ENCODE results near the gene ABHD17C. TPM values are rescaled to one million over a fixed set of nuclear protein-coding genes. Genes with fewer than 3 reads are reported as not detected.

Gene ABHD17C
- total and polyA plus RNA-seq, 2 of the 8 experiments (the other 6 are each of a cell fraction or from before 2014, with no cell fraction given): 20.2 to 29.8 TPM

- H3K23me2 ChIP-seq (ENCODE audit: low read depth, low read length): no peaks in the 10 kb centered on the region
- H3K9ac ChIP-seq (replicated peaks in 1 of 4; ENCODE audit: extremely low read depth in 1 of 4, low read depth in 3 of 4, low read length in 3 of 4): no peak overlapping the region
- no peak for FAIRE-seq
- H2BK20ac ChIP-seq (ENCODE audit: low read length): no peak overlapping the region
- POLR2A ChIA-PET (ENCODE audit: partially characterized antibody): interaction anchor here (0.6 to 1.5 kb wide), 2 partner anchors 15 to 287 kb away, joined by 3 to 4 read pairs; no protein-coding TSS in a partner anchor
- peaks cover 0 to 2% (median 0%) of the 10 kb centered on the region in 4 experiments; a peak in 1 of 7 replicates for H3K27me3 ChIP-seq (replicated peaks in 1 of 4; ENCODE audit: control insufficient read depth in 3 of 4, extremely low read depth in 1 of 4, insufficient read depth in 3 of 4, low read length in 3 of 4)
- no peak overlapping the region for H4K91ac ChIP-seq (replicated peaks; ENCODE audit: insufficient read length, low read length)
- H3K23ac ChIP-seq (ENCODE audit: insufficient read length): no peak overlapping the region
- H2BK12ac ChIP-seq (ENCODE audit: low read depth, low read length): no peak overlapping the region
- no peaks in the 10 kb centered on the region for H4K20me1 ChIP-seq (replicated peaks in 1 of 2; ENCODE audit: control insufficient read depth in 1 of 2, insufficient read depth in 2 of 2, low read length in 2 of 2)
- H4K5ac ChIP-seq (ENCODE audit: insufficient read length, low read depth, low read length): no peak overlapping the region
- H2BK120ac ChIP-seq (replicated peaks; ENCODE audit: low read depth, low read length): no peak overlapping the region
- H2BK5ac ChIP-seq (ENCODE audit: low read depth, low read length): no peak overlapping the region
- H3K4me2 ChIP-seq (ENCODE audit: insufficient read depth in 1 of 2, low read depth in 2 of 2, low read length in 2 of 2): no peak overlapping the region
- no peak overlapping the region for H3K27ac ChIP-seq (ENCODE audit: low read depth, low read length)
- CTCF ChIA-PET (ENCODE audit: partially characterized antibody): interaction anchor here (0.6 to 1.6 kb wide), 5 partner anchors 11 to 1561 kb away, joined by 3 to 5 read pairs (median 3); no protein-coding TSS in a partner anchor
- H2BK15ac ChIP-seq (ENCODE audit: low read length): no peak overlapping the region
- no peak overlapping the region for H3K56ac ChIP-seq (replicated peaks; ENCODE audit: insufficient read length, low read depth, low read length)
- H3K4me1 ChIP-seq (replicated peaks in 1 of 4; ENCODE audit: control insufficient read depth in 3 of 4, insufficient read depth in 4 of 4, low read length in 3 of 4): peaks cover 0 to 2% (median under 1%) of the 10 kb centered on the region in 4 experiments; a peak in 1 of 7 replicates
- H4K8ac ChIP-seq (ENCODE audit: extremely low read depth, insufficient read depth, low read length): no peak overlapping the region
- H3K36me3 ChIP-seq (ENCODE audit: control insufficient read depth in 2 of 4, insufficient read depth in 4 of 4, low read length in 3 of 4): no peaks in the 10 kb centered on the region
- H3K18ac ChIP-seq (ENCODE audit: extremely low read depth, low read length): no peak overlapping the region
- no peak overlapping the region for H3K4ac ChIP-seq (replicated peaks; ENCODE audit: insufficient read length, low read depth, low read length)
- no peak overlapping the region for H3K4me3 ChIP-seq (ENCODE audit: extremely low read depth in 1 of 4, insufficient read depth in 2 of 4, low read depth in 3 of 4, low read length in 4 of 4)
- WGBS, 2 experiments (ENCODE audit: extremely low coverage in 1 of 2, insufficient coverage in 1 of 2, insufficient read length in 1 of 2, insufficient replicate concordance in 2 of 2, low coverage in 1 of 2, low lambda C conversion rate in 2 of 2, missing lambda C conversion rate in 1 of 2): 95% methylated on average over 6 of the region's 6 CpGs; no CpG with 5 or more reads in 1 of the 2 experiments
- no peaks in the 10 kb centered on the region for H3K79me1 ChIP-seq (ENCODE audit: low read depth, low read length)
- H2AK5ac ChIP-seq (ENCODE audit: low read depth, low read length): no peak overlapping the region
- H2AFZ ChIP-seq (ENCODE audit: low read length): no peak overlapping the region
- no peak overlapping the region for H3K14ac ChIP-seq (ENCODE audit: insufficient read length)
- no peaks in the 10 kb centered on the region for H3K9me3 ChIP-seq (ENCODE audit: insufficient read depth in 2 of 2, low read depth in 1 of 2, low read length in 1 of 2)
- peaks cover 0 to 25% of the 10 kb centered on the region in 2 experiments; a peak in 2 of 4 replicates for H3K79me2 ChIP-seq (ENCODE audit: control insufficient read depth in 1 of 2, insufficient read depth in 2 of 2, low read length in 2 of 2)
- DNase-seq (ENCODE audit: low read depth in 1 of 2, low spot score in 2 of 2): no peak
- TF ChIP-seq FOSL1 (IDR thresholded peaks at IDR 0.05; ENCODE audit: insufficient read depth, low read depth, low read length): no peak
- TF ChIP-seq CTCF (IDR thresholded peaks at IDR 0.05; ENCODE audit: control extremely low read depth in 1 of 3, insufficient read depth in 1 of 3, low read depth in 1 of 3, low read length in 3 of 3): no peak
- no peak for TF ChIP-seq GTF2F1 (IDR thresholded peaks at IDR 0.05; ENCODE audit: borderline replicate concordance, low read depth, low read length)
- TF ChIP-seq YY1 (IDR thresholded peaks at IDR 0.05; ENCODE audit: low read depth, low read length): no peak
- no peak for TF ChIP-seq RBBP5 (IDR thresholded peaks at IDR 0.05; ENCODE audit: borderline replicate concordance, low read depth, low read length)
- TF ChIP-seq CBX5 (IDR thresholded peaks at IDR 0.05; ENCODE audit: low read depth, low read length): no peak
Observed at GRCh38 chr15:80711886-80712285, 16.8 kb downstream of the ABHD17C start.

Data from H1 (cell line).